Muscle of arm (tissue), 12 donors: ENCODE results near the gene NDUFAF8. TPM values are rescaled to one million over a fixed set of nuclear protein-coding genes. Genes with fewer than 3 reads are reported as not detected.

Experiments used
- DNase-seq: peaks from one replicate; pipeline ENCODE4 v3.0.0-alpha.2; 2013
- polyA plus RNA-seq, 12 donors: library from polyadenylated mRNA; unstranded; fragments of 120-200 nt; gene quantifications; one replicate each; pipeline ENCODE4 v1.2.1, GENCODE V29; 2013; ENCODE audit not compliant: insufficient read length in 12 of 12

NDUFAF8 gene
- polyA plus RNA-seq, 12 donors, result 31.7 to 90.1 (median 39.0) TPM; not detected in 1

- DNase-seq, result no peak
These were observed 11.4 kb downstream of the NDUFAF8 start for GRCh38 chr17:81250286-81251093.

- DNase-seq, result no peak
These were observed 12.1 kb downstream of the NDUFAF8 start for GRCh38 chr17:81251094-81251708.

- DNase-seq, result no peak
These were observed 12.7 kb downstream of the NDUFAF8 start for GRCh38 chr17:81251709-81252301.

- DNase-seq, result no peak
These were observed 13.3 kb downstream of the NDUFAF8 start for GRCh38 chr17:81252326-81252986.

- no peak for DNase-seq
These were observed 13.8 kb downstream of the NDUFAF8 start for GRCh38 chr17:81252987-81253329.

- DNase-seq, result peak; percentile 66
These were observed 14.4 kb downstream of the NDUFAF8 start for GRCh38 chr17:81253358-81254131.

GRCh38 chr17:81254955-81255717, 16.0 kb downstream of the NDUFAF8 start:
- peak; percentile 67 for DNase-seq

- DNase-seq, result no peak
These were observed 17.5 kb downstream of the NDUFAF8 start for GRCh38 chr17:81256616-81257015.

- no peak for DNase-seq
These were observed 18.4 kb downstream of the NDUFAF8 start for GRCh38 chr17:81257533-81257932.

- no peak for DNase-seq
These were observed 19.2 kb downstream of the NDUFAF8 start for GRCh38 chr17:81258292-81258691.

GRCh38 chr17:81259058-81259605, 20.0 kb downstream of the NDUFAF8 start:
- no peak for DNase-seq

GRCh38 chr17:81260171-81260570, 21.1 kb downstream of the NDUFAF8 start:
- DNase-seq, result no peak

- no peak for DNase-seq
These were observed 21.5 kb downstream of the NDUFAF8 start for GRCh38 chr17:81260641-81261040.

- DNase-seq, result no peak
These were observed 22.0 kb downstream of the NDUFAF8 start for GRCh38 chr17:81261096-81261495.

- no peak for DNase-seq
These were observed 22.6 kb downstream of the NDUFAF8 start for GRCh38 chr17:81261582-81262336.

GRCh38 chr17:81263371-81264181, 24.5 kb downstream of the NDUFAF8 start:
- no peak for DNase-seq

- no peak for DNase-seq
These were observed 25.5 kb downstream of the NDUFAF8 start for GRCh38 chr17:81264640-81265039.

GRCh38 chr17:81265576-81265975, 26.5 kb downstream of the NDUFAF8 start:
- no peak for DNase-seq
